ENCODE measurements around the gene CRYBG1. TPM values are rescaled to one million over a fixed set of nuclear protein-coding genes. Genes with fewer than 3 reads are reported as not detected.

CRYBG1 gene
- total and polyA plus RNA-seq, 2 donors (not counting 3 experiments of a cell fraction or from before 2014, with no cell fraction given), result 4.1 to 30.1 TPM

- Histone ChIP-seq H3K36me3 (ENCODE audit: control insufficient read depth in 2 of 2, extremely low read depth in 1 of 2, insufficient read depth in 2 of 2, low read length in 2 of 2) (no peaks in the 10 kb centered on the region), H4K20me1 (replicated peaks; ENCODE audit: control insufficient read depth, extremely low read depth, insufficient read depth, low read length) (no peaks in the 10 kb centered on the region), H3K4me3 (replicated peaks in 1 of 3; ENCODE audit: insufficient read depth in 1 of 3, low read depth in 1 of 3, low read length in 3 of 3) (no peak overlapping the region), H3K9me3 (replicated peaks; ENCODE audit: control insufficient read depth, insufficient read depth, low read length) (no peaks in the 10 kb centered on the region), H3K79me2 (ENCODE audit: control insufficient read depth, insufficient read depth, low read length) (no peaks in the 10 kb centered on the region), H3K27ac (ENCODE audit: insufficient read depth, low read depth, low read length) (no peak overlapping the region), H3K4me1 (ENCODE audit: control insufficient read depth, extremely low read depth, insufficient read depth, low read length) (no peaks in the 10 kb centered on the region), H3K9ac (replicated peaks; ENCODE audit: extremely low read depth, insufficient read depth, low read length) (no peak overlapping the region), H3K27me3 (ENCODE audit: control insufficient read depth in 2 of 2, insufficient read depth in 2 of 2, low read length in 2 of 2) (peaks cover 2 to 5% of the 10 kb centered on the region in 2 experiments), H3K9me1 (replicated peaks; ENCODE audit: control insufficient read depth, extremely low read depth, insufficient read depth, low read length) (no peaks in the 10 kb centered on the region), H3K4me2 (ENCODE audit: insufficient read depth, low read length) (no peak overlapping the region), H2AFZ (ENCODE audit: low read depth, low read length) (no peak overlapping the region)
- POLR2A ChIA-PET, result no interaction called here
- FAIRE-seq, result no peak
- TF ChIP-seq CTCF (IDR thresholded peaks at IDR 0.05; ENCODE audit: extremely low read depth in 1 of 2, insufficient read depth in 1 of 2, low read depth in 1 of 2, low read length in 2 of 2) (no peak), GATA2 (IDR thresholded peaks at IDR 0.05; ENCODE audit: insufficient read depth, insufficient read length, low read depth, low read length) (no peak), EZH2 (IDR thresholded peaks at IDR 0.05; ENCODE audit: borderline replicate concordance, low read depth, low read length, severe bottlenecking) (no peak), POLR2AphosphoS5 (IDR thresholded peaks at IDR 0.05; ENCODE audit: insufficient read depth, low read depth, low read length) (no peak), POLR2A (IDR thresholded peaks at IDR 0.05; ENCODE audit: low read depth, low read length) (no peak), JUN (IDR thresholded peaks at IDR 0.05; ENCODE audit: borderline replicate concordance, insufficient read depth, insufficient read length, low read depth) (no peak), MYC (IDR thresholded peaks at IDR 0.05; ENCODE audit: low read depth, low read length) (no peak)
- TF ChIP-seq, protein P1, sequence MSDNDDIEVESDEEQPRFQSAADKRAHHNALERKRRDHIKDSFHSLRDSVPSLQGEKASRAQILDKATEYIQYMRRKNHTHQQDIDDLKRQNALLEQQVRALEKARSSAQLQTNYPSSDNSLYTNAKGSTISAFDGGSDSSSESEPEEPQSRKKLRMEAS (IDR thresholded peaks at IDR 0.05; ENCODE audit: insufficient read depth, insufficient read length), result no peak
- CTCF ChIA-PET, result interaction anchor here (1.9 kb wide), 1 partner anchor 86 kb away, joined by 4 read pairs; no protein-coding TSS in a partner anchor
- no TSS peak for BruUV-seq (replicated peaks)
- intact Hi-C loops (cut with micrococcal nuclease), result no loop called here
- no peak for DNase-seq (ENCODE audit: low read depth, low spot score)
- dilution Hi-C loops (cut with MboI; ENCODE audit: extremely low pct_ligation_motif_present, low sequenced_read_pairs), result loop anchor here (25.0 kb wide), 1 partner anchor 137 kb away; no protein-coding TSS in a partner anchor
Observed at GRCh38 chr6:106425382-106425781, 64.9 kb downstream of the CRYBG1 start.
